ENCODE results near the gene RAMAC. TPM values are rescaled to one million over a fixed set of nuclear protein-coding genes. Genes with fewer than 3 reads are reported as not detected.

RAMAC gene
- total RNA-seq, 1 experiment from 2014 or later, result 31.5 TPM

GRCh38 chr15:83011271-83012075 is 25.5 kb downstream of the RAMAC start, which contains the start of gene C15orf40:
TSS of gene C15orf40 (minus strand) at chr15:83011639. CDS start at chr15:83011607, 32 bp downstream.
- CTCF ChIA-PET, result interaction anchor here (0.9 to 1.8 kb wide), 4 partner anchors 11 to 237 kb away, joined by 3 to 8 read pairs (median 4); partner anchors contain the start of gene BTBD1

GRCh38 chr15:83012076-83012426 is 26.0 kb downstream of the RAMAC start:
- DNase-seq, result no peak
- Mint-ChIP-seq H3K4me1 (ENCODE audit: low read depth, unreplicated experiment) (peaks cover 36% of the 10 kb centered on the region), H3K4me3 (ENCODE audit: low read depth, unreplicated experiment) (peak overlapping the region; percentile 95), H3K9me3 (ENCODE audit: low read depth, unreplicated experiment) (peaks cover 6% of the 10 kb centered on the region), H3K27me3 (ENCODE audit: unreplicated experiment) (no peaks in the 10 kb centered on the region), H3K36me3 (ENCODE audit: insufficient read depth, unreplicated experiment) (peaks cover 38% of the 10 kb centered on the region), H3K27ac (ENCODE audit: unreplicated experiment) (peak overlapping the region; percentile 97)
- no peak for TF ChIP-seq CTCF (IDR thresholded peaks at IDR 0.05; ENCODE audit: unreplicated experiment)
- intact Hi-C loops (cut with micrococcal nuclease; ENCODE audit: unreplicated experiment), result loop anchor here (5.0 kb wide), 3 partner anchors 55 to 370 kb away; partner anchors contain the start of genes BTBD1 and HDGFL3
- CTCF ChIA-PET, result interaction anchor here (1.3 to 1.8 kb wide), 3 partner anchors 55 to 236 kb away, joined by 3 to 8 read pairs (median 5); partner anchors contain the start of gene BTBD1
- BruUV-seq (replicated peaks), result TSS peak; percentile 78

More at GRCh38 chr15:83011271-83012075, 25.5 kb downstream of the RAMAC start, which contains the start of gene C15orf40:
- peak within 1 kb of the TSS; percentile 97 for H3K27ac Mint-ChIP-seq (ENCODE audit: unreplicated experiment)
- peak; percentile 95 for DNase-seq
- TF ChIP-seq CTCF (IDR thresholded peaks at IDR 0.05; ENCODE audit: unreplicated experiment), result peak; percentile 44
- peaks cover 36% of the 10 kb centered on the region for H3K4me1 Mint-ChIP-seq (ENCODE audit: low read depth, unreplicated experiment)
- H3K4me3 Mint-ChIP-seq (ENCODE audit: low read depth, unreplicated experiment), result peak within 1 kb of the TSS; percentile 95
- BruUV-seq (replicated peaks), result no TSS peak
- no peaks in the 10 kb centered on the region for H3K27me3 Mint-ChIP-seq (ENCODE audit: unreplicated experiment)
- H3K9me3 Mint-ChIP-seq (ENCODE audit: low read depth, unreplicated experiment), result peaks cover 6% of the 10 kb centered on the region
- intact Hi-C loops (cut with micrococcal nuclease; ENCODE audit: unreplicated experiment), result loop anchor here (5.0 kb wide), 3 partner anchors 56 to 371 kb away; partner anchors contain the start of genes BTBD1 and HDGFL3
- peaks cover 42% of the 10 kb centered on the region for H3K36me3 Mint-ChIP-seq (ENCODE audit: insufficient read depth, unreplicated experiment)

- no peak for DNase-seq
- no TSS peak for BruUV-seq (replicated peaks)
- Mint-ChIP-seq H3K4me3 (ENCODE audit: low read depth, unreplicated experiment) (peak overlapping the region; percentile 95), H3K9me3 (ENCODE audit: low read depth, unreplicated experiment) (peaks cover 6% of the 10 kb centered on the region), H3K27me3 (ENCODE audit: unreplicated experiment) (no peaks in the 10 kb centered on the region), H3K4me1 (ENCODE audit: low read depth, unreplicated experiment) (peaks cover 36% of the 10 kb centered on the region), H3K36me3 (ENCODE audit: insufficient read depth, unreplicated experiment) (peaks cover 36% of the 10 kb centered on the region), H3K27ac (ENCODE audit: unreplicated experiment) (peak overlapping the region; percentile 97)
- no peak for TF ChIP-seq CTCF (IDR thresholded peaks at IDR 0.05; ENCODE audit: unreplicated experiment)
- CTCF ChIA-PET, result no interaction called here
- intact Hi-C loops (cut with micrococcal nuclease; ENCODE audit: unreplicated experiment), result loop anchor here (5.0 kb wide), 3 partner anchors 55 to 370 kb away; partner anchors contain the start of genes BTBD1 and HDGFL3
Measured at GRCh38 chr15:83012636-83013035, 26.6 kb downstream of the RAMAC start.

DNA sequence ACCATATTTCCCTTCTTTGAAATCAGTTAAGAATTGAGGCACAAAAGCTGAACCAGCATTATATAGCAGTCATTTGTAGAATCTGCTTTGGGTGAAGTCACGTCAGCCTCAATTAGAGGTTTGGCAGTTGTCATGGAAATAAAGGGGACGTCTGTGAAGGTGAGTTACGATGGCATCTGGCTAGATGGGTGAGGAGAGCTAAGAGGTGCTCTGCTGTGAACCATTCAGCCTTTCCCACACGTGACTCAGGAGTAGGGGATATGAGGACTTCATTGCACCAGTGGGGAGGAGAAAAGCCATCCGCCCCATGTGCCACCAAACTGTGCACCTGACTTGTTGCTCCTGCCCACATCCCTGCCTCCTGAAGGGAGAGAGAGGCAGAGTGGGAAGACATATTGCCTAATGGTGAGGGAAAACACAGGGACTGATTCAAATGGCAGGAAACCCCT is 28.2 kb downstream of the RAMAC start:
- intact Hi-C loops (cut with micrococcal nuclease; ENCODE audit: unreplicated experiment), result loop anchor here (5.0 kb wide), 3 partner anchors 53 to 368 kb away; partner anchors contain the start of genes BTBD1 and HDGFL3
- BruUV-seq (replicated peaks), result no TSS peak
- TF ChIP-seq CTCF (IDR thresholded peaks at IDR 0.05; ENCODE audit: unreplicated experiment), result no peak
- Mint-ChIP-seq H3K9me3 (ENCODE audit: low read depth, unreplicated experiment) (peaks cover 6% of the 10 kb centered on the region), H3K36me3 (ENCODE audit: insufficient read depth, unreplicated experiment) (peaks cover 36% of the 10 kb centered on the region), H3K4me3 (ENCODE audit: low read depth, unreplicated experiment) (no peak overlapping the region), H3K27ac (ENCODE audit: unreplicated experiment) (peak overlapping the region; percentile 25), H3K4me1 (ENCODE audit: low read depth, unreplicated experiment) (peaks cover 36% of the 10 kb centered on the region), H3K27me3 (ENCODE audit: unreplicated experiment) (no peaks in the 10 kb centered on the region)
- no peak for DNase-seq
- CTCF ChIA-PET, result no interaction called here

Data from Calu3 (cell line).